HG03025 (cell line): ENCODE measurements around the gene COL18A1.

ENCODE experiments used
- ATAC-seq: cut with Tn5 transposase; IDR thresholded peaks from one replicate; pipeline ENCODE4 v1.9.1; 2021; ENCODE audit warnings: mild to moderate bottlenecking, moderate library complexity; ENCODE audit not compliant: unreplicated experiment, low FRiP score

The COL18A1 gene

GRCh38 chr21:45396620-45396995 is 8.4 kb upstream of the COL18A1 start:
- ATAC-seq: no peak

DNA sequence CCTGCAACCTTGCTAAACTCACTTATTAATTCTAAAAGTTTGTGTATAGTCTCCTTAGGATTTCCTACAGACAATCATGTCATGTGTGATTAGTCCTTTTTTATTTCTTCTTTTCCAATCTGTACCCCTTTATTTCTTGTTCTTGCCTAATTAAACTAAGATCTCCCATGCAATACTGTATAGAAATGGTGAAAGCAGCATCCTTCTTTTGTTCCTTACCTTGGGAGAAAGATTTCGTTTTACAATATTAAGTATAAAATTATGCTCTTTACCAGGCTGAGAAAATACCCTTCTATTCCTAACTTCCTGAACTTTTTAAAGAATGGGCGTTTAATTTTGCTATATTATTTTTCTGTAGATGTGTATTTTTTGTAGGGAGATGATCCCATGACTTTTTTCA is 7.6 kb upstream of the COL18A1 start:
- ATAC-seq: no peak

GRCh38 chr21:45401054-45401518 is 3.9 kb upstream of the COL18A1 start:
- ATAC-seq: no peak

DNA sequence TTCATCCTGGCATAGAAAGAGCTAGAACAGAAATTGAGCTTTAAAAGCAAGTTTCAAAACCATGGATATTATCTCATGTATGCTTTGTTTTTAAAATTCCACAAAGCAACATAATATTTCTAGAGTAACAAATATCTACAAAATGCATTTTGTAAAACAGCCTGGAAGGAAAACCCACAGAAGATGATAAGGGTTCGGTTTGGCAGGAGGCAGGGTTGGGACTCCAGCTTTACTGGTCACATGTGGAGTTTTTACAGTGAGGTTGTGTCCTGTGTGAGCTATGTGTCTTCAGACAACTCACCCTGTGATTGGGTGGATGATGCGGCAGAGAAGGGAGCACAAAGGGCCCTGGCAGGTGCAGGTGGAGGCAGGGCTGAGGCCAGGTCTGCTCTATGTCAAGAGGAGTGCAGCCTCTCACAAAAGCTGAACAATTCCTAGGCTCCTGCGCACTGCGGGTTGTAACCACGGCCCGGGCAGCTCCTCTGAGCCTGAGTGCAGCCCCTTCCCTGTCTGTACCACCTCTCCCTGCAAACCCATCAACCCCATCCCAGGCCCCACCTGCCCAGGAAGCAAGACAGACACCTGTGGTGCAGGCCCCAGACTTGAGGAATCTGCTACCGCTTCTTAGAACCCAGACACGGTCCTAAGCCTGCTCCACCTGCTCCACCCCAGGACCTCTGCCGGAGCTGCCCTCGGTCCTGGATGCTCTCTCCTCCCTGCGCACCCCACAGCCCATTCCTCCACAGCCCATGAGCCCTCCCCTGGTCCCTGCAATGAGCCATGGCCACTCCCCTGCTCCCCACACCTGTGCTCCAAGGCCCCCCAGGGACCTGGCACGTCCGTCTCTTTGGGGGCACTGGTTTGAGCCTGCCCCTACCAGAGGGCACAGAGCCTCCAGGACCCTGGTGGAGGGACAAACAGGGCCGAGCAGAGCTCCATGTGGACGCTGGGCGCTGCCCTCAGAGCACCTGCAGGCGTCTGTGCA is 2.8 kb upstream of the COL18A1 start:
- no peak for ATAC-seq

DNA sequence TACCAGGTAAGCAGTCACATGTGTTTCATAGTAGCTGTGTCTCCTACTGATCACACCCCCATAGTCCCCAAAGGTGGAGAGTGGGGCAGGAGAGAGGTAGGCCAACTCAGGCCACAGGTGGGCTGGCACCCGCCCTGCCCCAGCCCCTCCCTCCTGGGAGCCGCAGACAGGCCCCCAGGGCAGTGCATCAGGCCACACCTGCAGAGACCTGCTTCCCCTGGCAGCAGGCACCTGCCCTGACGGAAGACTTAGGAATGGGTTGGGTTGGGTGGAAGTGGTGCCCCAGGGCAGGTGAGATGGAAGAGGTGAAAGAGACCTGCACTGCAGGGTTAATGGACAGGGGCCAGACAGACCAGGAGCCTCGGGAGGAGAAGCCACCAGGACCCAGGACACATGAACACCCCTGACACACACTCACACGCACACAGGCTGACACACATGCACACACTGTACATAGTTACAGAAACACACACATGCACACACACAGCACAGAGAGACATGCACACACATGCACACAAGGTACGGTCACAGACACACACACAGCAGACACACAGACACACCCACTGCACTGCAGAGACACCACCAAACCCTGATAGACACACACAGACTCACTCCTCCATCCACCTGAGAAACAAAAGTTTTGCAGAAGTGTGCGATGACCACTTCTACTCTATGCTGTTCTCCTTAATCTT is 1.7 kb upstream of the COL18A1 start:
- no peak for ATAC-seq

GRCh38 chr21:45403825-45404729 is 888 bp upstream of the COL18A1 start:
- no peak for ATAC-seq

GRCh38 chr21:45405271-45405818 is 380 bp downstream of the COL18A1 start:
- ATAC-seq: no peak

- no peak for ATAC-seq
Measured at GRCh38 chr21:45405819-45406762, 1.1 kb downstream of the COL18A1 start.

- no peak for ATAC-seq
Measured at GRCh38 chr21:45406801-45407628, 2.0 kb downstream of the COL18A1 start.

DNA sequence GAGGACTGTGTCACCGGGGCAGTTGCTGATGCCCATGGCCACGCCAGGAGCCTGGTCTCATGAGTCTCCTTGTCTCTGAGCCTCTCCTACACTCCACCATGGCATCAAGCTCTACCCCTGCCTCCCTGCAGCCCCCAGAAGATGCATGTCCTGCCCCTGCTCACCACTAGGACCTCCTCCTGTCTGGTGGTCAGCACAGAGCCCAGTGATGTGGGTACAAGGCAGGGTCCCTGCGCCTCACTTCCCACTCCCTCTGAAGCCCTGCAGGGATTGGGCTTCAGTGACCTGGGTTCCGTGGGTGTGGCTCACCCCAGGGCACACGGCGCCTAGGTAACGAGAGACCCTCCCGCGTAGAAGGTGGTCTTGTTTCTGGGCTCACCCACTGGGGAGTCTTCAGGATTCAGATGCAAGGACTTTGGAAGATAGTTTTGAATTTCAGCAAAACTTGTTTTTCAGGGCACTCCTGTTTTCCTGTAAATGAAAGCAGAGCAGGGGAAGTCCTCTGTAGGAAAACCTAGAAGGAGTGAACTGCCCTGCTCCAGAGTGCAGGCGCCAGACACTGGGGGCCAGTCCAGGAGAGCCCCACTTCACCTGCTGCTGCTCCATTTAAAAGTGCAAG is 2.8 kb downstream of the COL18A1 start:
- ATAC-seq: no peak

DNA sequence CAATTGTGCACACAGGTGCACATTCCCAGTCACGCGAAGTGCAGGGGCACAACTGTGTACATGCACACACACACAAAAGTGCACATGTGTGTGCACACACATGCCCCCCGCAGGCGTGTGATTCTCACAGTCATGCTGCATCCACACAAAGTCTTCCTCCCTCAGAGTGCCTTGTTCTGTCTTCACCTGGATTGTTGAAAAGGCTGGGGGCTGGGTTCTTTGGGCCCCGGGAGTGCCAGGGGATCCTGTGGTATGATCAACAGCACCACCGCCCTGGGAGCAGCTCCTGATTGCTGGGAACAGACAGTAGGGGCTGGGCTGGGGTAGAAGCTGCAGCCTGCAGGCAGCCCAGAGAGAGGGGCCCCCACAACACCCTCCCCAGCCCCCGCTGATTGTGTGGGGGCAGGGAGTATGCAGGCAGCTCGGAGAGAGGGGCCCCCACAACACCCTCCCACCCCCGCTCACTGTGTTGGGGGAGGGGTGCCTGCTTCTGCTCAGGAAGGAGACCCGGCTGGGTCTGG is 3.4 kb downstream of the COL18A1 start:
- ATAC-seq: no peak

- ATAC-seq: no peak
Measured at GRCh38 chr21:45408801-45409261, 3.9 kb downstream of the COL18A1 start.

- ATAC-seq: no peak
Measured at GRCh38 chr21:45409466-45410150, 4.6 kb downstream of the COL18A1 start.

DNA sequence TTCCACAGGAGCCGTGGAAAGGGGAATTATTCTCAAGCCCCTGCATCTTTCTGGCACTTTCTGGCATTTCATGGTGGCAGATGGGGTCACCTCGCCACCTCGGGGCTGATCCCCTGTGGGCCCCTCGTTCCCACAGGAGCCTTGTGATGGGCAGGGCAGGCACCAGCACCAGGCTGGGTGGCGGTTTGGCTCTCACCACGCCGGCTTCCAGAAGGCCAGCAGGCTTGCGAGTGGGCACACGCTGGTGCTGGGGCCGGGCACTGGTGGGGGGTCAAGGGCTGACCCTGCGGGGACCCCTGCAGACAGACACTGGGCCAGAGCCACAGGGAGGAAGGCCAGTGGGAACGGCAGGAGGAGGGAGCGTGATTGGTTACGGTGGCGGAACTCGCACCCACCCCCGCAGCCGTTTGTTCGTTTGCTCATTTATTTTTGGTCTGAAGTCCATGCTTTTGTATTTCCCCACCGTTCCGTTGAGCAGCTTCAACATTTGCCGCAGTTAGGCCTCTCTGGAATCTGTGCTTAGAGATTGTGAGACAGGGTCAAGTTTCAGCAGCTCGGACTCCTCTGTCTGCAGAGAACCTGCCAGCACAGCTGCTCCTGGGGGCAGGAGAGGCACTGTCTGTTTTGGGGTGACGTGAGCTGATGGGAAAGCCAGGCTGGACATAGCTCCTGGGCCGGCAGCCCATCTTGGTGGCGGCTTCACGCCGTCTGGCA is 5.3 kb downstream of the COL18A1 start:
- no peak for ATAC-seq

GRCh38 chr21:45410865-45411809 is 6.2 kb downstream of the COL18A1 start:
- ATAC-seq: no peak
